Neural cell (in vitro differentiated cells): ENCODE results near the gene FREM3. TPM values are rescaled to one million over a fixed set of nuclear protein-coding genes. Genes with fewer than 3 reads are reported as not detected.

Experiments
- H2AFZ ChIP-seq: fragments of 200-600, 300-800 bp; sonication (generic), shearing (Covaris generic); 2 replicates; pipeline ENCODE4 v1.6.0; 2014; ENCODE audit warnings: low read depth, mild to moderate bottlenecking, antibody characterized with exemption, low read length, moderate library complexity
- H3F3A ChIP-seq: fragments of 200-600 bp; shearing (Covaris generic); 2 replicates; pipeline ENCODE4 v1.6.1; 2016; ENCODE audit warnings: mild to moderate bottlenecking, moderate library complexity, mixed read lengths, antibody characterized with exemption, low read length; ENCODE audit not compliant: insufficient read depth, poor library complexity, severe bottlenecking
- H3K27ac ChIP-seq: fragments of 200-600, 300-800 bp; sonication (generic), shearing (Covaris generic); 2 replicates; pipeline ENCODE4 v1.5.1; 2014; ENCODE audit warnings: mild to moderate bottlenecking, low read length, moderate library complexity
- H3K27me3 ChIP-seq: fragments of 300-800, 200-600 bp; sonication (generic), shearing (Covaris generic); 2 replicates; pipeline ENCODE4 v1.6.0; 2014; ENCODE audit warnings: mild to moderate bottlenecking, low read depth, low read length, moderate library complexity; ENCODE audit not compliant: insufficient read depth
- H3K36me3 ChIP-seq: fragments of 300-800, 200-600 bp; sonication (generic), shearing (Covaris generic); 2 replicates; pipeline ENCODE4 v1.5.1; 2014; ENCODE audit warnings: mild to moderate bottlenecking, antibody characterized with exemption, low read length, moderate library complexity; ENCODE audit not compliant: insufficient read depth
- H3K4me2 ChIP-seq: fragments of 300-800, 200-600 bp; sonication (generic), shearing (Covaris generic); 2 replicates; pipeline ENCODE4 v1.6.0; 2014; ENCODE audit warnings: mild to moderate bottlenecking, low read length
- H3K4me3 ChIP-seq: fragments of 300-800, 200-600 bp; sonication (generic), shearing (Covaris generic); 2 replicates; pipeline ENCODE4 v1.5.1; 2014; ENCODE audit warnings: mild to moderate bottlenecking, low read length, moderate library complexity
- H3K79me2 ChIP-seq: fragments of 200-600 bp; shearing (Covaris generic); replicated peaks from 2 replicates; pipeline ENCODE4 v1.6.0; 2014; ENCODE audit warnings: mild to moderate bottlenecking, low read length, moderate library complexity; ENCODE audit not compliant: insufficient read depth
- H3K9ac ChIP-seq: fragments of 300-800, 200-600 bp; sonication (generic), shearing (Covaris generic); 2 replicates; pipeline ENCODE4 v1.6.1; 2016; ENCODE audit warnings: mild to moderate bottlenecking, low read length, mixed read lengths
- H3K9me2 ChIP-seq: fragments of 200-600 bp; shearing (Covaris generic); 2 replicates; pipeline ENCODE4 v1.6.1; 2016; ENCODE audit warnings: mild to moderate bottlenecking, low read length, mixed read lengths; ENCODE audit not compliant: insufficient read depth
- H3K9me3 ChIP-seq: fragments of 200-600, 300-800 bp; sonication (generic), shearing (Covaris generic); 2 replicates; pipeline ENCODE4 v1.6.1; 2016; ENCODE audit warnings: mild to moderate bottlenecking, mixed run types, low read length, moderate library complexity, mixed read lengths
- H4K20me1 ChIP-seq: fragments of 200-600 bp; shearing (Covaris generic); 2 replicates; pipeline ENCODE4 v1.6.1; 2016; ENCODE audit warnings: mild to moderate bottlenecking, mixed run types; ENCODE audit not compliant: insufficient read depth
- CTCF ChIP-seq: fragments of 450-650 bp; IDR thresholded peaks from 2 replicates; pipeline ENCODE4 v1.5.1; 2014; ENCODE audit warnings: antibody characterized with exemption, mild to moderate bottlenecking, moderate library complexity; ENCODE audit not compliant: poor library complexity, severe bottlenecking
- EP300 ChIP-seq: fragments of 450-650 bp; conservative IDR thresholded peaks from 2 replicates; pipeline ENCODE4 v1.6.1; 2014; ENCODE audit warnings: antibody characterized with exemption, mild to moderate bottlenecking, moderate library complexity; ENCODE audit not compliant: poor library complexity, severe bottlenecking
- EZH2 ChIP-seq: fragments of 200-600, 300-800 bp; shearing (Covaris generic), sonication (generic); IDR thresholded peaks from 2 replicates; pipeline ENCODE4 v1.6.1; 2014; ENCODE audit warnings: antibody characterized with exemption, low read length, borderline replicate concordance, mild to moderate bottlenecking; ENCODE audit not compliant: insufficient read depth, poor library complexity, severe bottlenecking
- MXI1 ChIP-seq: fragments of 450-650 bp; conservative IDR thresholded peaks from 2 replicates; pipeline ENCODE4 v1.6.1; 2014; ENCODE audit warnings: antibody characterized with exemption, mild to moderate bottlenecking; ENCODE audit not compliant: poor library complexity, severe bottlenecking
- POLR2AphosphoS5 ChIP-seq: IDR thresholded peaks from 2 replicates; pipeline ENCODE4 v1.6.1; 2012
- RAD21 ChIP-seq: fragments of 450-650 bp; conservative IDR thresholded peaks from 2 replicates; pipeline ENCODE4 v1.6.1; 2014; ENCODE audit warnings: antibody characterized with exemption, mild to moderate bottlenecking, moderate library complexity
- REST ChIP-seq: IDR thresholded peaks from 2 replicates; pipeline ENCODE4 v1.6.1; 2012; ENCODE audit warnings: borderline replicate concordance
- SMC3 ChIP-seq: fragments of 450-650 bp; conservative IDR thresholded peaks from 2 replicates; pipeline ENCODE4 v1.6.1; 2014; ENCODE audit warnings: antibody characterized with exemption, mild to moderate bottlenecking, moderate library complexity; ENCODE audit not compliant: poor library complexity
- TAF1 ChIP-seq: IDR thresholded peaks from 2 replicates; pipeline ENCODE4 v1.6.1; 2012; ENCODE audit warnings: low read depth
- polyA plus RNA-seq: library from polyadenylated mRNA; depleted of rRNA; stranded (reverse); fragments of >200 nt; gene quantifications from 2 replicates; pipeline ENCODE4 v1.2.3, GENCODE V29; 2014

The FREM3 gene
- polyA plus RNA-seq, 1 donor from 2014 or later, result 0.35 TPM

DNA sequence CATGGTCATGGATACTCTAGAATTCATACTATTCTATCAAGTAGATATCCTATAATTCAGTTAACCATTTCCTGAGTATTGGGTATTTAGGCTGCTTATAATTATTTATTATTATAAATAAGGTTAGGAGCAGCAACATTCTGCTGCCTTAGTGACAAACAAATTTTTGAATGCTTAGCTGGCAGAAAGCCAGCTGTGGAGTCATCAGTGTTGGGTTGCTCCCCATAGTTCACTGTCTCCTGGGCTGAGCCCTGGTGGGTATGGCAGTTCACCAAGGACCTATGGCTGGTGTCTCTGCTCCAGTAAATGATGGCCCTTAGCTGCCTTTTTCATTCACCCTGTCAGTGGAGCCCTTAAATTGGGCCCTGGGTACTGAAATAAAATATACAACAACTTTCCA is 125.1 kb downstream of the FREM3 start:
- Histone ChIP-seq H3K9ac (no peak overlapping the region), H2AFZ (no peak overlapping the region), H3K9me2 (no peaks in the 10 kb centered on the region), H3K4me2 (no peak overlapping the region), H3K9me3 (no peaks in the 10 kb centered on the region), H3F3A (no peaks in the 10 kb centered on the region), H3K36me3 (no peaks in the 10 kb centered on the region), H4K20me1 (no peaks in the 10 kb centered on the region), H3K27ac (no peak overlapping the region), H3K27me3 (no peaks in the 10 kb centered on the region), H3K79me2 (no peaks in the 10 kb centered on the region), H3K4me3 (no peak overlapping the region)
- TF ChIP-seq REST, result no peak
- no peak for TF ChIP-seq EP300
- TF ChIP-seq RAD21, result no peak
- no peak for TF ChIP-seq MXI1
- no peak for TF ChIP-seq SMC3

- Histone ChIP-seq H3K9me2 (no peaks in the 10 kb centered on the region), H3K4me2 (no peak overlapping the region), H3K27ac (no peak overlapping the region), H4K20me1 (no peaks in the 10 kb centered on the region), H3K36me3 (no peaks in the 10 kb centered on the region), H2AFZ (no peak overlapping the region), H3K79me2 (no peaks in the 10 kb centered on the region), H3F3A (no peaks in the 10 kb centered on the region), H3K9me3 (no peaks in the 10 kb centered on the region), H3K4me3 (no peak overlapping the region), H3K27me3 (no peaks in the 10 kb centered on the region), H3K9ac (no peak overlapping the region)
- TF ChIP-seq SMC3 (no peak), TAF1 (no peak), POLR2AphosphoS5 (no peak), EZH2 (no peak), MXI1 (no peak), CTCF (no peak), RAD21 (no peak), REST (no peak), EP300 (no peak)
These were observed 136.0 kb downstream of the FREM3 start for GRCh38 chr4:143564472-143564871.
